Lower leg skin (tissue), 4 donors: ENCODE data around the gene LRRC14B. TPM values are rescaled to one million over a fixed set of nuclear protein-coding genes. Genes with fewer than 3 reads are reported as not detected.
"Not testable (repeated sequence)": the region's sequence is repeated elsewhere in the genome, so short reads cannot be mapped to it uniquely, and the experiment has no call there.

Source experiments
- DNase-seq, 2 donors: peaks; one replicate each; pipeline ENCODE4 v3.0.0-alpha.2; 2019; ENCODE audit warnings: low spot score in 2 of 2
- H3K4me3 ChIP-seq: fragments of 200-600 bp; sonication (generic); 2 replicates; pipeline ENCODE4 v1.5.1; 2017; ENCODE audit warnings: mild to moderate bottlenecking, low read depth; ENCODE audit not compliant: poor library complexity, severe bottlenecking
- CTCF ChIP-seq, 3 donors: fragments of 450-650 bp; IDR thresholded peaks; one replicate each; pipeline ENCODE4 v1.5.1; 2016; ENCODE audit warnings: antibody characterized with exemption in 3 of 3, mild to moderate bottlenecking in 3 of 3, moderate library complexity in 2 of 3
- POLR2A ChIP-seq, 2 donors: fragments of 450-650 bp; IDR thresholded peaks; one replicate each; pipeline ENCODE4 v1.6.1; 2016 to 2017; ENCODE audit warnings: antibody characterized with exemption in 2 of 2, mild to moderate bottlenecking in 1 of 2, moderate library complexity in 1 of 2
- WGBS, 2 donors: methylation state at CpG; one replicate each; pipeline ENCODE4 v1.1.5; 2018; 5-methylcytosine and 5-hydroxymethylcytosine counted together
- intact Hi-C: fragments of 100-400 bp; cut with DNase I; formaldehyde crosslinking; loops from one replicate; pipeline ENCODE4 v1.15.0; 2023; ENCODE audit warnings: low total_unique reads
- total RNA-seq, 4 donors: library from RNA; depleted of rRNA; stranded (reverse); fragments of >200 nt; gene quantifications; one replicate each; pipeline ENCODE4 v1.1.0, GENCODE V29; 2016

The LRRC14B gene
- total RNA-seq, 4 donors from 2014 or later = not detected

GRCh38 chr5:217494-218456 is 26.5 kb downstream of the LRRC14B start, which contains the start of the genes CCDC127 and SDHA:
Gene CCDC127 (minus strand): TSS chr5:218153. CDS start chr5:216849, 1,304 bp downstream.
Gene SDHA (plus strand): TSS chr5:218320. CDS start chr5:218356, 36 bp downstream.
- peak within 1 kb of the TSS; percentile 99 for H3K4me3 ChIP-seq
- TF ChIP-seq POLR2A (IDR thresholded peaks at IDR 0.05) = peak in 1 of 2 donors; percentile 59
- DNase-seq = peak; percentile 94 to 99
- 1% methylated on average over 37 to 53 of the region's 75 CpGs for WGBS, 2 donors
- intact Hi-C loops = not testable (repeated sequence)

DNA sequence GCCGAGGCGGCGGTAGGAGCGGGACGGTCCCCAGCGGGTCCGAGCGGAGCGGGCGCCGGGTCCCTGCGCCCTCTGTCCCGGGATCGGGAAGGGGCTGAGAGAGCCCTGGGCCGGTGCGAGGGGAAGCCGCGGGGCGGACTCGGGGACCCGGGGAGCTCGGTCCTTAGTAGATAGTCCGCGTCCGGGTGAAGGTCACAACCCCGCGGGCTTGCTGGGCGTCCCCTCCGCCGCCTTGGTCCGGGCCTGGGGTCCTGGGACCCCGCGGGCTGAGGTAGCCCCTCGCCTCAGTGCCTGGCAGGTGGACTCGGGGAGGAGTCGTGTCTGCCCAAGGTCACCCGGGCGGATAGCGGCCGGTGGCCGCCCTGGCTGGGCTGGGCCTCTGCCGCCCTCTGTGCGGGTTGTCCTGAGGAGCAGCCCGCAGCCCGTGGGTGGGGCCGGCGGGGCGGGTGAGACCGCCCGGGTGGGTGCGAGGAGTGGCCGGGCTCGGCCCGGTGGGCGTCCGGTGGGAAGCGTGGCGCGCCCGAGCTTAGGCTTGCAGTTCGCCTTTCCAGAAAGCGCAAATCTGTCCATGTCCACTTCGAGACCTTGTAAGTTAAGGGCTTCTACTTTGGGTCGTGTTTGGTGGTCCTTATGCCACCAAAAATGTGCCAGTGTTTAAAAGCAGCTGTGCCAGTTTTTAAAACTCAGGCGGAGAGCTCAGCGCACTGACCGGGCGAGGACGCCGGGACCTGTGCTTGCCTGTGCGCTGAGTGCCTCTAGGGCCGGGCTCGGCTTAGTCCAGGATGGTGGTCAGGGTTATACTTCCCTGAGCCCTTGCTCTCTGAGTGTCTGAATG is 27.4 kb downstream of the LRRC14B start:
- peak overlapping the region; percentile 99 for H3K4me3 ChIP-seq
- WGBS, 2 donors = 1% methylated on average over 32 to 64 of the region's 73 CpGs
- intact Hi-C loops = no loop called here
- no peak for TF ChIP-seq CTCF (IDR thresholded peaks at IDR 0.05)
- TF ChIP-seq POLR2A (IDR thresholded peaks at IDR 0.05) = no peak
- DNase-seq = peak in 1 of 2 donors; percentile 28

DNA sequence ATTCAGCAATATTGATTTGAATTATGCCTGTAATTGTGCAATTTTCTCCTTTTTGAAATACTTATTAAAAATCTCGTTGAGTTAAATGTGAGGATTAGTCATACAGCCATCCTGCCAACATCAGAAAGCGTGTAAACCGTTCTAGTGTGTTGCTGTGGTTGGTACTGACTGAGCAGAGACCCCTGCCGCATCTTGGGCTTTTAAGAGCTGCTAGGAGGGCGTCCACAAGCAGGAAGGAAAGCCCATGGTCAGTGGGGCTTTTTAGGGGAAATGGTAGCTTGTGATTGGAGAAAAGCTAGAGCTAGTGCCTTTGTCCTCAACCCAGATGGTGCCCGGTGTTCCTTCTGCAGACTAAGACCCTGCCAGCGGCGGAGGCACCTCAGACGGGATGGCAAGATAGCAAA is 28.2 kb downstream of the LRRC14B start:
- no peak for TF ChIP-seq CTCF (IDR thresholded peaks at IDR 0.05)
- no peak for TF ChIP-seq POLR2A (IDR thresholded peaks at IDR 0.05)
- no peak for DNase-seq
- H3K4me3 ChIP-seq = no peak overlapping the region
- 13 to 14% methylated on average over 9 of the region's 9 CpGs for WGBS, 2 donors
- intact Hi-C loops = no loop called here

DNA sequence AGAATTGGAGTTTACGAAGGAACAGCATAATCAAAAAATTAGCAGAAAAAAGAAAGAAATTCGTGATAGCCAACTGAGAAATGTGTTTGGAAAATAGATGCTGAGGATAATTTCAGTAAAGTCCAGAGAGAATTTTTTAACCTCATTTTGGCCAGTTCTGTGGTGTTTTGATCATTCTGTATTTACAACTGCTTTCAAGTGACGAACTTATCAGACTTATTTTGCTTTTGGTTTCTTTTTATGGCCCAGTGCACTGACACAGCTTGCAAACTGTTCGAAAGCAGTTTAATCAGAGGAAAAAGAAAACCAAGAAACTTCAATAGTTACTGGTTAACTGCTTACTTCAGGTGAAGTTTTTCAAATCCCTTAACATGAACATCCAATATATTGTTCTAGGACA is 28.7 kb downstream of the LRRC14B start:
- DNase-seq = no peak
- intact Hi-C loops = no loop called here
- H3K4me3 ChIP-seq = no peak overlapping the region
- TF ChIP-seq CTCF (IDR thresholded peaks at IDR 0.05) (no peak), POLR2A (IDR thresholded peaks at IDR 0.05) (no peak)
- 32 to 36% methylated on average over 4 of the region's 4 CpGs for WGBS, 2 donors

GRCh38 chr5:222951-223715 is 31.8 kb downstream of the LRRC14B start:
- intact Hi-C loops = not testable (repeated sequence)
- WGBS, 2 donors = 57 to 63% methylated on average over 6 of the region's 6 CpGs

DNA sequence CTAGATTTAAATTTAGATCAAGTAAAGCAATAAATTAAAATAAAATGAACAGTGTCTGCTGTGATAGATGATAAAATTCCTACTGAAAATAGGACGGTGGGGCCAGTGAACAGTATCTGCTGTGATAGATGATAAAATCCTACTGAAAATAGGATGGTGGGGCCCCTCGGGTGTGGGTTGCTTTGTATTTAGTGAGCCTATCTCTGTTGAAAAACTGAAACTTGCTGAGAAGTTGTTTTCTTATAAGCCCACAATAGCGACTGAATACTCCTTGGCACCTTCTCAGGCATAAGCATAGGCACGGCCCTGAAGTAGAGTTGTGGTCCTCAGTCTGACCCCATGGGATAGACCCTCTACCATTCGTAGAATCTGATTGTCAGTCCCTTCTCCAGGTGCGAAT is 32.5 kb downstream of the LRRC14B start:
- TF ChIP-seq POLR2A (IDR thresholded peaks at IDR 0.05) = no peak
- TF ChIP-seq CTCF (IDR thresholded peaks at IDR 0.05) = no peak
- H3K4me3 ChIP-seq = no peak overlapping the region
- 84 to 91% methylated on average over 6 of the region's 6 CpGs for WGBS, 2 donors
- no peak for DNase-seq
- intact Hi-C loops = no loop called here

More at GRCh38 chr5:222951-223715, 31.8 kb downstream of the LRRC14B start:
- DNase-seq = peak in 1 of 2 donors; percentile 64
- H3K4me3 ChIP-seq = not testable (repeated sequence)
